ENCODE results near the gene USP40.

Gene USP40

GRCh38 chr2:233474308-233475160 is 92.0 kb downstream of the USP40 start:
- DNase-seq: no peak

DNA sequence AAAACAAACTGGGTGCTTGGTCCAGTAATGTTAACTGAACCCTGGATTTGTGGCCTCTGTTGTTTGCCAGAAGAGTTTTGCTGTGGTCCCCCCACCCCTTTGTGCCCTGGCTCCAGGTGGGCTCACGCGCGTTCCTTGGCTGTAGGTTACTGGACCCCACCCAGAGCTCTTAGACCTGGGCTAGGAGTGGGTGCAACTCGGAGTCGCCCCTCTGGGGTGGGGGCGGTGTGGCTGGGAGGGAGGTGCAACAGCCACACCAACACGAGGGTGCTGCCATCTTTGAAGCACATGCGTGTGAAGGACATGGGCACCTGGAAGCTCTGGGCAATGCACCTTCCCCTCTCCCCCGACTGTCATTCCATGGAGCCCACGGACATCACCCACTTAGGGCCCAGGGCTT is 92.7 kb downstream of the USP40 start:
- DNase-seq: no peak

- DNase-seq: no peak
Observed at GRCh38 chr2:233473386-233473791, 93.2 kb downstream of the USP40 start.

GRCh38 chr2:233471291-233472035 is 95.1 kb downstream of the USP40 start:
- no peak for DNase-seq

DNA sequence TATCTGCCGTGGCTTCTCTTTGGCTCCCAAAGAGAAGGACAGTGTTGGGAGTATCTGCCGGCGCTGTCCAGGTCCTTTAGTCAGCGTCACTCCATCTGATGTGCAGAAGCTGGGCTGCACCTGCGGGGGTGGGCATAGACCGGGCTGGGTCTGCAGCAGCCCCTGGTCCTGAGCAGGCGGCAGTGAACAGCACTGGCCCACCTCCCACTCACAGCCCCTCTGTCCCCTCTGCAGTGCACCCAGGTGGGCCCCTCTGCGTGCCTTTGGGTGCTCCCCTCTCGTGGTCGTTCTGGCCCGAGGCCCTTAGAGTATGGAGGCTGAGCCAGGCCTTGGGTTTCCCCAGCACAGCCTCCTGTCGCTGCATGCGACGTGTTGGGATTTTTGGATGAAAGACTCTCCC is 95.7 kb downstream of the USP40 start:
- DNase-seq: no peak

GRCh38 chr2:233470011-233470687 is 96.4 kb downstream of the USP40 start:
- peak; percentile 73 for DNase-seq

- DNase-seq: no peak
Observed at GRCh38 chr2:233469261-233470010, 97.1 kb downstream of the USP40 start.

GRCh38 chr2:233468741-233469110 is 97.9 kb downstream of the USP40 start:
- no peak for DNase-seq

- peak; percentile 15 for DNase-seq
Observed at GRCh38 chr2:233468047-233468740, 98.4 kb downstream of the USP40 start.

DNA sequence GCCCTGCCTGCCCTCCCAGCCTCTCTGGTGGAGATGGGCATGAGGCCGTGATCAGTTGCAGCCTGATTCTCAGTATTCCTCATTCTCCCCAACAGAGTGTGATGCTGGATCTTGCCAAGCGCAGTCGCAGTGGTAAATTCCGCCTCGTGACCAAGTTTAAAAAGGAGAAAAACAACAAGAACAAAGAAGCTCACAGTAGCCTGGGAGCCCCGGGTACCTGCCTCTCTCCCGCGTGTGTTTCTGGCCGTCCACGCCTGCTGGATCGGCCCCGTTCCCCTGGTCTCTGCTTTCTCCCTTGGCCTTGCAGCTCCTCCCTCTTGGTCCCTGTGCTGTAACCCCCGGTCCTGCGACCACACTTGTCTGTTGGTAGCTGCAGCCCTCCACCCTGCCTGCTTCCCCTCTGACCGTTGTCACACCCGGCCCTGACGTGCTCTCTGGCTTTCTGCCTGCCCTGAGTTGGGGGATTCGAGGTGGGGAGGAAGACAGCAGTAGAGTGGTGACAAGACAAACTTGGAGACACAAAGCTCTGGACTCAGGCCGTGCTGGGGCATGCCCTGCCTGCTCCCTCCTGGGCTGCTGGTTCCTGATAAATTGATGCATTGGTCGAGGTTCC is 99.5 kb downstream of the USP40 start:
- peak; percentile 13 for DNase-seq

DNA sequence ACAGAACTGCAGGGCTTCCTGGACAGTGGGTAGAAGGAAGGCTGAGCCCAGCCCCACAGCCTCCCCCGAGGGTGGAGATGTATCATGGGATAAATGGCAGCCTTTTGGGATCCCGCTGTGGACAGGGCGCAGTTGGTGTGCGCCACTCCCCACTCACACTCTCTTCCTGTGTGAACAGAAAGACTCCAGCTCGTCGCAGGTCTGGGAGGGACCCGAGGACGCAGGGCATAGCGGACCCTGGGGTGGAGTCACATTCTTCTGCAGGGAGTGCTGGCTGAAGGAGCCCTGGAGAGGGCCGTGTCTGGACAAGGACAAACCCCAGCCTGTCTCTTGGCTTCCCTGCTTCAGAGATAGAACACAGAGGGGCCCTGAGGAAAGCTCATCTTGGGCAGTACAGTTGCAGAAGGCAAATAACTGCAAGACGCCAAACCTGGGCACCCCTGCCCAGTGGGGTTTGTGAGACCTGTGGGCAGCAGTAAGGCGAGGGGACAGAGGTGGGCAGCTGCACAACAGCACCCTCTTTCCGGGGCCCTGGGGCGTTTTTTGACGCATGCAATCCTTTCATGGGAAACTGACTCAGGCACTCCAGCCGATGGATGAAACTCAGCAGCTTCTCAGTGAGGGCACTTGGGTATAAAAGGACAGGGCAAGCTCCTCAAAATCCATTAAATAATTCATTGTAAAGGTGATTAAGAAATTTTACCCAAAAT is 101.9 kb downstream of the USP40 start:
- no peak for DNase-seq

DNA sequence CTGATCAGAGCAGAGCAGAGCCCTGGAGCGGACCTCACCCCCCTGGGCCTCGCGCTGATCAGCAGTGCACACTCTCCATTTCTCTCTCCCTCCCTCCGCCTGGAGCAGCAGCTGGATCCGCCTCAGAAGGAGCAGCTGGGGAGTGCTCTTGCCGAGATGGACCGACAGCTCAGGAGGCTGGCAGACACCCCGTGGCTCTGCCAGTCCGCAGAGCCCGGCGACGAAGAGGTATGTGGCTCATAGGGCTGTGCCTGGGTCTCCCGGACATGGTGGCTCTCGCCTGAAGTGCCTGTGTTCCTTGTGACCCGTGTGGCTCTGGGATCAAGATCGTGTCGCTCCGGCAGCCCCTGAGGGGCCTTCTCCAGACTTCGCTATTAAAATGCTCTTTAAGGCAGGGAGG is 102.5 kb downstream of the USP40 start:
- DNase-seq: no peak

- no peak for DNase-seq
Observed at GRCh38 chr2:233463586-233463985, 103.0 kb downstream of the USP40 start.

DNA sequence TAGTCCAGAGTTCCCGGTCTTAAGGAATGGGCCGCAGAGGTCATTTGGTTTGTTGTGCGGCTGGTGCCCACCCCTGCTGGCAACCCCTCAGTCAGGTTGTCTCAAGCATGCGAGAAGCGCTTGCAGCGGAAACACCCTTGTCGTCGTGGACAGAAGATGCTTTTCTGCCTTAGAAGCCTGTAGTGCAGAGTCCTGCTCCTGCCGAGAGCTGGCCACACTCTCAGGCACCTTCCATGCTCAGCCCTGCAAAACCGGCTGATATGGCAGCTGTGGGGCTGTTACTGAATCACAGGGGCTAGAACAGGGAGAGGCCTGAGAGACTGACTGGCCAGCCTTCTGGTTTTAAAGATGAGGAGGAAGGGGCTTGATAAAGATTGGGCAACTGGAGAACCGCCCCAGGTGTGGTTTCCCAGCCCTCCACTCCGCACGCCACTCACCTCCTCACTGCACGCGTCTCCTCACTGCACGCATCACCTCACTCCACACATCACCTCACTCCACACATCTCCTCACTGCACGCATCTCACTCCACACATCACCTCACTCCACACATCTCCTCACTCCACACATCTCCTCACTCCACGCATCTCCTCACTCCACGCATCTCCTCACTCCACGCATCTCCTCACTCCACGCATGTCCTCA is 103.6 kb downstream of the USP40 start:
- DNase-seq: no peak

DNA sequence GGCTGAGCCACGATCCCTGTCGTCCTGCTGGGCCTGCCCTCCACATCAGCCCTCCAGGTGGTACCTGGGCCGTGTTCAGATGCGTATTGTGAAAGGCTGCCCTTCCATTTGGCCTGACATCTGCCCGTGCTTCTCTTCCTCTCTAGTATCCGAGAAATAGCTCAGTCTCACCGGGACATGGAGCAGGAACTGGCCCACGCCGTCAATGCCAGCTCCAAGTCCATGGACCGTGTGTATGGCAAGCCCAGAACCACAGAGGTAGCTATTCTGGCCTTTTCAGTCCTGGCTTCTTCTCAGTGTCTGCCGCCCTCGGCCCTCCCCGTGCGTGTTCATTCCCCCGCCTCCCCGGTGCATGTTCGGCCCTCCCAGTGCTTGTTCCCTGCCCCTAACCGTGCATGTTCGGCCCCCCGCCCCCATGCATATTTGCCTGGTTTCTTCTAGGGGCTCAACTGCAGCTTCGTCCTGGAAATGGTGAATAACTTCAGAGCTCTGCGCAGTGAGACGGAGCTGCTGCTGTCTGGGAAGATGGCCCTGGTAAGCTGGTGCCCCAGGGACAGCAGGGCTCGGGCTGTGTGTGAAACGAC is 104.3 kb downstream of the USP40 start:
- DNase-seq: no peak

DNA sequence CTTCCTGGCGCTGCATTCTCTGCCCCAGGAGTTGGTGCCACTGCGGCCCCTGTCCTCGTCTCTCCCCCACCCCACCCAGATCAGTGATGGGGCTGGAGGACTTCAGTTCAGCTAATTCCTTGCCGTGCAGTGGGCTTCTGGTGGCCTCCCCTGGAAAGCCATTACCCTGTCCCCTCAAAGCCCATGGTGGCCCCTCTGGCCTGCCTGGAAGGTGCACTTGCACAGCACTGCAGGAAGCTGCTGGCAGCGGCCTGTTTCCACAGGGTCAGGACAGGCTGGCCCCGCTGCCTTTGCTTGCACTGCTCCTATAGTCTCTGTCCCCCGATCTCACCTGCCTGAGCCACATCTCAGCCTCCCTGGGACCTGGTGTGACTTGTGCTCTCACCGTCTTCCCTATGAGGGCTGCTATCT is 105.1 kb downstream of the USP40 start:
- DNase-seq: no peak

GRCh38 chr2:233460726-233461441 is 105.7 kb downstream of the USP40 start:
- DNase-seq: peak; percentile 59

- DNase-seq: no peak
Observed at GRCh38 chr2:233459426-233459825, 107.2 kb downstream of the USP40 start.

DNA sequence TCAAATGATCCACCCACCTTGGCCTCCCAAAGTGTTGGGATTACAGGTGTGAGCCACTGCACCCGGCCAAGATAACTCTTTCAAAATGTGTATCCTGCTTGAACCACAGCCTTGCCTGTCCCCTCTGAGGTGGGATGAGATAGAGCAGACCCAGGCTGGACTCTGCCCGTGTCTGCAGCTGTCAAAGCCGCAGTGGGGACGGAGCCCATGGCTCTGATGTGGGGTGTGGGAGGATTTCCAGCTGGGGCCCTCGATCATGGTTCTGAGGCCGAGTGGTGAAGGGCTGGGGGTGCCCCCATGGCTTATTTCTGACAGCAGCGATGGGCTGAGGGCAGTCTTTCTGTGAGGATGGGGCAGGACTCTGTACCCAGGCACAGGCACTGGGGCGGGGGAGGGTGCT is 107.8 kb downstream of the USP40 start:
- DNase-seq: no peak

Data from femur (tissue), 1 donor.